Sciatic nerve (tissue), 2 donors: ENCODE data around the gene NLK. TPM values are rescaled to one million over a fixed set of nuclear protein-coding genes. Genes with fewer than 3 reads are reported as not detected.
"Not testable (repeated sequence)": the region's sequence is repeated elsewhere in the genome, so short reads cannot be mapped to it uniquely, and the experiment has no call there.

ENCODE experiments used
- ATAC-seq: fragments of 200-7000 bp; cut with Tn5 transposase; one replicate; pipeline ENCODE4 v1.9.1; 2020; ENCODE audit warnings: mild to moderate bottlenecking, moderate library complexity
- DNase-seq: peaks from one replicate; pipeline ENCODE4 v3.0.0-alpha.2; 2020; ENCODE audit warnings: low spot score
- intact Hi-C: fragments of 100-400 bp; cut with DNase I; formaldehyde crosslinking; loops from one replicate; pipeline ENCODE4 v1.14.2; 2022
- total RNA-seq: library from RNA; stranded (reverse); fragmentation: NEBNext Ultra II Directional; extraction: Animal tissue kit (Norgen Biotek cat#: 25700); gene quantifications from one replicate; pipeline ENCODE4 v1.2.1, GENCODE V29; 2021
- donor health status: DM: no; HTN: no; CAD: no.
- donor health status: DM: no; HTN: no; CAD: no.

Gene NLK
- total RNA-seq, 1 donor from 2014 or later: 34.9 TPM

- intact Hi-C loops: no loop called here
These were observed 88.0 kb downstream of the NLK start for GRCh38 chr17:28130472-28130871.

DNA sequence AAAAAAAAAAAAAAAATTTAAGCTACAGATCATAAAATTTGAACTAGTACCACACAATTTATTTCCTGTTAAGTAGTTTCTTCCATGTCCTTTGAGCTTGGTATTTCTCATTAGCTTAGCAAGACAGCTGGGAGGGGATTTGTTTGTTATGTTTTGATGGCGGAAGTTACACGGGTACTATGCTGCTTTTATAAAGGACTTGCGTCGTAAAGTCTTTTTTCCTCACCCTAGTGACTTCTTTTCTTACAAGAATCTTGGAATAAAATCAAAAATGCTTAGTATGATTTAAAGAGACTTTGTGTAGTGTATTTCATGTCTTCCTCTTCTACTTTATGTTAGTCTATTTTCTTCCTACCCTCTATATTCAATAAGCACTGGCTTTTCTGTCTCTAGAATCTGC is 89.1 kb downstream of the NLK start:
- DNase-seq: no peak
- no peak for ATAC-seq
- intact Hi-C loops: no loop called here

More at GRCh38 chr17:28130472-28130871, 88.0 kb downstream of the NLK start:
- no peak for DNase-seq
- no peak for ATAC-seq

DNA sequence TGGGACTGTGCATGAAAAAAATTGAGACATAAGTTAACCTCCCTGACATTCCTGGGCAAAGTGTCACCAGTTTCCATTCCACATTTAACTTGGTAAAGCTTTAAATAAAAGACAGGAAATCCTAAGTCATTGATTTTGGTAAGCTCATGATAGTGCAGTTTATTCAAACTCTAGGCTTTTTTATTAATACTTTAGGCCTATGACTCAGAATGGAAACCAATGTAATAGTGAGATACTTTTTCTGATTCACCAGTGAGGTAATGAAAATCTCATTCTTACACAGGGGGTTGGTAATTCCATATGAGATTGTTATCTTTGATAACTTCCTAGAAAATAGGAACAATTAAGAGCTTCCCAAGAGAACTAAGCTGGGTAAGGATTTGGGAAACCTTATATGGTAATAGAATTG is 91.1 kb downstream of the NLK start:
- no peak for ATAC-seq
- no peak for DNase-seq
- intact Hi-C loops: no loop called here

- no peak for ATAC-seq
- no peak for DNase-seq
- intact Hi-C loops: no loop called here
These were observed 94.4 kb downstream of the NLK start for GRCh38 chr17:28136923-28137322.

GRCh38 chr17:28139822-28140221 is 97.3 kb downstream of the NLK start:
- intact Hi-C loops: no loop called here
- DNase-seq (no peak), ATAC-seq (no peak)

DNA sequence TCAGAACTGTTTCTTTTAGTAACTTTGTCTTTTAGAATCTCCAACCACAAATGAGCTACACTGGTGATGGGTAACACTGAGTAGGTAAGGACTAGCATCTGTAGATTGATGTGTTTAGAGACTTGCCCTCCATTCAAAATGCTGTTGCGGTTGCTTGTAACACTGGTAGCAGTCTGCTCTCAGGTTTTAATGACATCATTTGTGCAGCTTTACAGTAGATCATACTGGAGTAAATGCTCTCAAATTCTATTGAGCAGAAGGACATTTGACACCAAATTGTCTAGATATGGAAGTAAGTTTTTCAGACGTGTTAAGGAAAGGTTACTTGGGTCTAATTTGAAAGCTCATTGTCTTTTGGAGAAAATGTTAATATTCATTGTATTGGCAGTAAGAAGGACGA is 98.8 kb downstream of the NLK start:
- ATAC-seq (no peak), DNase-seq (no peak)
- intact Hi-C loops: no loop called here

DNA sequence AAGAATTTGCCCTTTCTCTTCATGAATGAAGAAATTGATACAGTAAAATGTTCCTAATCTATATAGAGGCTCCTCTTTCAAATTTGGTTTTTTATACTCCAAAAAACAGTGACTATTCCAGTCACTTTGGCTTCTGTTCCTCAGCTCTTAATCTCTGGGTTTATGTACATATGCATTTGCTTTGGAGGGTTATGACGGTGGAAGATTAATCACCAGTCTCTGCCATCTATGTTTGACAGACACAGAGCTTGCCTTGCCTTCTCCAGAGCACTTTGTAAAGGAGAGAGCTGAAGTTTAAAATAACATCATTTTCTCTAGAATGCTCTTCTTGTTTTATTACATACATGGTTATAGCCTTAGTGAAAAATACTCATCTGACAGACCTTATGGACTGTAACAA is 99.3 kb downstream of the NLK start:
- ATAC-seq (no peak), DNase-seq (no peak)
- intact Hi-C loops: no loop called here

DNA sequence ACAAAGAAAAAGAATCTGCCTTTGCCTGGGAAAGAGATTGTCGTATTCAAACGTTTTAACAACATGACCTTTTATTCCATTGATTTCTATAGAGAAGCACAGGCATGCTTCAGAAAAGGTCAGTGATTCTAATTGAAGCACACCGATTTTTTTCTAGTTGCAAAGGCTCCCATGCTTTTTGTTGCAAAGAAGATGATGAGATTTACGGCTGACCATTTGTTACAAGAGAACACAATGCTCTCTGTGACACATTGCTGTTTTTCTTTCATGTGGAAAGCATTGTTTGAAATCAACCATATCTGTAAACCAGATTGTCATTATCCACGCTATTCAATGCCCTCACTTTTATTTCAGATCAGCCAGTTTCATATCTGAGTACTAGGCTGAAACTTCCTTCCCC is 99.8 kb downstream of the NLK start:
- intact Hi-C loops: no loop called here
- ATAC-seq: no peak

GRCh38 chr17:28144019-28144418 is 101.5 kb downstream of the NLK start:
- ATAC-seq: no peak
- no peak for DNase-seq
- intact Hi-C loops: no loop called here

More for the DNA sequence above, 99.8 kb downstream of the NLK start:
- DNase-seq: no peak

DNA sequence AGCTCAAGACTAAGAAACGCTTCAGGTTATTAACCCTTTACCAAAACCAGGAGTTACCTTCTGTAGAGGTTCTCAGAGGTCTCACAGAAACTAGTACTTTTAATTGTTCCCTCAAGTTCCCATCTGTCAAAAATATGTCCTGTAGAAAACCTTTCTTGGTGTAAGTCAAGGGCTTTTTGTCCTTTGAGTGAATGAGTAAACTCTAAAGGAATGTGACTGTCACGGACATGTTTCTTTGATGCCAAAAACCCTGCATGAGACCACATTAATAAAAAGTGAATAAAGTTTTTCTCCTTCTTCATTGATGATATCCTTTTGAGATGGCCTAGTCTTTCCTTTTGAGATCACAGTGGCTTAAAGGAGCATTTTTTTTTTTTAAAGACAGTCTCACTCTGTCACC is 102.9 kb downstream of the NLK start:
- DNase-seq (no peak), ATAC-seq (no peak)
- intact Hi-C loops: no loop called here

GRCh38 chr17:28147017-28147416 is 104.5 kb downstream of the NLK start:
- intact Hi-C loops: no loop called here
- no peak for DNase-seq
- no peak for ATAC-seq

GRCh38 chr17:28151001-28151400 is 108.5 kb downstream of the NLK start:
- ATAC-seq: no peak
- intact Hi-C loops: no loop called here
- no peak for DNase-seq

DNA sequence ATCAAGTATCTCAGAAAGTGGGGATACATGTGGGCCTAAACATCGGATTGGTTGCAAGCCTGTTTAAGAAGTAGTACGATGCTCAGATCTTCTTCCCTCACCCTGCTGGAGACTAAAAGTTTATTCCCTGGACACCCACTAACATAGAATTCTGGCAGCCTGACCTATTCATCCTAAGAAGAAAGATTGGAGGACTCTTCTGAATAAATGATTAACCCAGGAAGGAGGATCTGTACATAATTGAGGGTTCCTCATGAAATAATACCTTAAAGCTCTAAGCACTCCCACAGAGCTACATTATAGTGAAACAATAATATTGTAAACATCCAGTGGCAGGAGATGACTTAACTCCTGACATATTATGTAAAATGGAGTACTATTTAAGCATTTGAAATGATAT is 111.7 kb downstream of the NLK start:
- intact Hi-C loops: no loop called here
- no peak for ATAC-seq
- DNase-seq: no peak

DNA sequence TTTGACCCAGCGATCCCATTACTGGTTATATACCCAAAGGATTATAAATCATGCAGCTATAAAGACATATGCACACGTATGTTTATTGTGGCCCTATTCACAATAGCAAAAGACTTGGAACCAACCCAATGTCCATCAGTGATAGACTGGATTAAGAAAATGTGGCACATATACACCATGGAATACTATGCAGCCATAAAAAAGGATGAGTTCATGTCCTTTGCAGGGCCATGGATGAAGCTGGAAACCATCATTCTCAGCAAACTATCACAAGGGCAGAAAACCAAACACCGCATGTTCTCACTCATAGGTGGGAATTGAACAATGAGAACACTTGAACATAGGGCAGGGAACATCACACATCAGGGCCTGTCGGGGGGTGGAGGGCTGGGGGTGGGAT is 112.9 kb downstream of the NLK start:
- intact Hi-C loops, DNase-seq: not testable (repeated sequence)

DNA sequence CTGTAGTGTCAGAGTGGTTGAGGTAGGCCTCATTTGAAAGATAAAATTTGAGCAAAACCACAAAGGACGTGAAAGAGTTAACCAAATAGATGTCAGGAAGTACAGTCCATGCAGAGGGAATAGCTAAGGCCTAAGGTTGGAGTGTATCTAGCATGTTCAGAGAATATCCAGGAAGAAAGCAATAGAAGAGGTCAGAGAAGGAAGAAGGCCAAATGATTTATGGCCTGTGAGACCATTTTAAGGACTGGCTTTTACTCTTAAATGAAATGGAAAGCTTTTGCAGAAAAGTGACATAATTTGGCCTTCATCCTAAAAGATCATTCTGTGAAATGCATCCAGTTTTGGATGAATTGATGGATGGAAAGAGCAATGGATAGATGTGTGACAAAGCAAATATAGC is 116.5 kb downstream of the NLK start:
- intact Hi-C loops: no loop called here
- DNase-seq (no peak), ATAC-seq (no peak)

More for the DNA sequence above, 112.9 kb downstream of the NLK start:
- ATAC-seq: not testable (repeated sequence)

- DNase-seq (no peak), ATAC-seq (no peak)
- intact Hi-C loops: no loop called here
These were observed 117.4 kb downstream of the NLK start for GRCh38 chr17:28159924-28160323.

DNA sequence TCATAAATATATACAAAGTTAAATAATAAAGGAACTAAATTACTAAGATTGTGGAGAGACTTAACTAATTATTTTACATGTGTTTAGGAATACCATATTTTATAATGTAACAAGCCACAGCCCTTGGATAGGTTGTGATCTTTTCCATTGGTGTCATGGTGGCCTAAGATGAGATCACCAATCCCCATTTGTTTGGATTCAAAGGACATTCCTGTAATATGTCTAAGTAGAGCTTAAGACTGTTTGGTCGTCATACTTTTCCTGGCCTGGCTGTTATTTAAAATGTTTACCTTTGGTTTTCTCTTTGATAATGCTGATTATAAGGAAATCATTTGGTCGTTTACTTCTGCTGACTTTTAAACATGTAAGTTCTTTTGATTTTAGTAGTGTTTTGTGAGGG is 118.1 kb downstream of the NLK start:
- ATAC-seq: no peak
- intact Hi-C loops: no loop called here

GRCh38 chr17:28161311-28161710 is 118.8 kb downstream of the NLK start:
- ATAC-seq: no peak
- DNase-seq: no peak
- intact Hi-C loops: no loop called here

More for the DNA sequence above, 118.1 kb downstream of the NLK start:
- DNase-seq: no peak

- no peak for ATAC-seq
- intact Hi-C loops: no loop called here
- DNase-seq: no peak
These were observed 124.0 kb downstream of the NLK start for GRCh38 chr17:28166478-28166877.

GRCh38 chr17:28169621-28170349 is 127.3 kb downstream of the NLK start:
- intact Hi-C loops: no loop called here
- ATAC-seq (no peak), DNase-seq (no peak)

GRCh38 chr17:28170771-28171170 is 128.3 kb downstream of the NLK start:
- ATAC-seq (no peak), DNase-seq (no peak)
- intact Hi-C loops: no loop called here
